SK-N-SH treated with all-trans-retinoic acid at 6 μM for 48 hours (cell line): Measurements from ENCODE around the gene ZNF723.
"Not testable (repeated sequence)": the region's sequence is repeated elsewhere in the genome, so short reads cannot be mapped to it uniquely, and the experiment has no call there.

Experiments used
- ATAC-seq: fragments of 200-7000 bp; cut with Tn5 transposase; 3 replicates; pipeline ENCODE4 v1.9.1; 2020; ENCODE audit warnings: mild to moderate bottlenecking, moderate library complexity
- ARNTL ChIP-seq: fragments of 450-650 bp; formaldehyde crosslinking; IDR thresholded peaks from 2 replicates; pipeline ENCODE4 v1.5.0; 2020; ENCODE audit warnings: low read depth, mild to moderate bottlenecking, moderate library complexity, borderline replicate concordance
- BACH2 ChIP-seq: fragments of 250-450 bp; sonication (Bioruptor Pico); IDR thresholded peaks from 2 replicates; pipeline ENCODE4 v1.9.0; 2021; ENCODE audit warnings: mild to moderate bottlenecking, borderline replicate concordance
- CREB5 ChIP-seq: fragments of 250-450 bp; sonication (Bioruptor Pico); IDR thresholded peaks from 2 replicates; pipeline ENCODE4 v1.5.1; 2020; ENCODE audit warnings: low read depth, mild to moderate bottlenecking, moderate library complexity
- CSDC2 ChIP-seq: fragments of 250-450 bp; sonication (Bioruptor Pico); IDR thresholded peaks from 2 replicates; pipeline ENCODE4 v1.5.0; 2020; ENCODE audit warnings: mild to moderate bottlenecking, moderate library complexity
- CSRNP3 ChIP-seq: fragments of 250-450 bp; sonication (Bioruptor Pico); IDR thresholded peaks from 2 replicates; pipeline ENCODE4 v1.5.1; 2021; ENCODE audit warnings: mild to moderate bottlenecking, moderate library complexity
- ESRRG ChIP-seq: fragments of 250-450 bp; sonication (Bioruptor Pico); IDR thresholded peaks from 2 replicates; pipeline ENCODE4 v1.6.1; 2021; ENCODE audit warnings: mild to moderate bottlenecking
- GLIS3 ChIP-seq: fragments of 250-450 bp; sonication (Bioruptor Pico); IDR thresholded peaks from 2 replicates; pipeline ENCODE4 v1.5.0; 2020; ENCODE audit warnings: mild to moderate bottlenecking, moderate library complexity
- ISL1 ChIP-seq: fragments of 250-450 bp; sonication (Bioruptor Pico); IDR thresholded peaks from 2 replicates; pipeline ENCODE4 v2.1.2; 2022; ENCODE audit warnings: mild to moderate bottlenecking, moderate library complexity
- OSR1 ChIP-seq: fragments of 250-450 bp; sonication (Bioruptor Pico); IDR thresholded peaks from 2 replicates; pipeline ENCODE4 v1.8.0; 2022; ENCODE audit warnings: moderate library complexity, mild to moderate bottlenecking, inconsistent platforms
- PATZ1 ChIP-seq: fragments of 250-450 bp; sonication (Bioruptor Pico); IDR thresholded peaks from 2 replicates; pipeline ENCODE4 v1.8.0; 2020; ENCODE audit warnings: mild to moderate bottlenecking, moderate library complexity, borderline replicate concordance
- PPARA ChIP-seq: fragments of 250-450 bp; sonication (Bioruptor Pico); IDR thresholded peaks from 2 replicates; pipeline ENCODE4 v1.5.0; 2020; ENCODE audit warnings: mild to moderate bottlenecking, borderline replicate concordance
- RARB ChIP-seq: fragments of 250-450 bp; sonication (Bioruptor Pico); IDR thresholded peaks from 2 replicates; pipeline ENCODE4 v1.8.0; 2021; ENCODE audit warnings: mild to moderate bottlenecking, moderate library complexity
- TCF4 ChIP-seq: fragments of 250-450 bp; sonication (Bioruptor Pico); IDR thresholded peaks from 2 replicates; pipeline ENCODE4 v1.8.0; 2021; ENCODE audit warnings: mild to moderate bottlenecking, moderate library complexity, borderline replicate concordance
- TOX ChIP-seq: fragments of 250-450 bp; sonication (Bioruptor Pico); IDR thresholded peaks from 2 replicates; pipeline ENCODE4 v1.8.0; 2021; ENCODE audit warnings: mild to moderate bottlenecking, moderate library complexity, borderline replicate concordance
- TSHZ2 ChIP-seq: fragments of 250-450 bp; sonication (Bioruptor Pico); IDR thresholded peaks from 2 replicates; pipeline ENCODE4 v1.5.0; 2020; ENCODE audit warnings: mild to moderate bottlenecking, moderate library complexity
- ZC3H10 ChIP-seq: fragments of 250-450 bp; sonication (Bioruptor Pico); IDR thresholded peaks from 2 replicates; pipeline ENCODE4 v1.5.1; 2021; ENCODE audit warnings: mild to moderate bottlenecking, moderate library complexity
- ZFP3 ChIP-seq: fragments of 250-450 bp; sonication (Bioruptor Pico); IDR thresholded peaks from 2 replicates; pipeline ENCODE4 v1.5.0; 2020; ENCODE audit warnings: mild to moderate bottlenecking, moderate library complexity
- ZNF565 ChIP-seq: fragments of 450-650 bp; formaldehyde crosslinking; conservative IDR thresholded peaks from 2 replicates; pipeline ENCODE4 v1.5.0; 2020; ENCODE audit warnings: low read depth, mild to moderate bottlenecking, moderate library complexity
- ZNF70 ChIP-seq: fragments of 450-650 bp; formaldehyde crosslinking; IDR thresholded peaks from 2 replicates; pipeline ENCODE4 v1.5.0; 2020; ENCODE audit warnings: mild to moderate bottlenecking, moderate library complexity
- ZNF8 ChIP-seq: fragments of 450-650 bp; formaldehyde crosslinking; IDR thresholded peaks from 2 replicates; pipeline ENCODE4 v1.5.0; 2020; ENCODE audit warnings: mild to moderate bottlenecking, moderate library complexity
- TF ChIP-seq, protein P1 (sequence below): fragments of 250-450 bp; sonication (Bioruptor Pico); IDR thresholded peaks from 2 replicates; pipeline ENCODE4 v1.8.0; 2021; ENCODE audit warnings: low read depth, mild to moderate bottlenecking, moderate library complexity, borderline replicate concordance

Gene ZNF723

DNA sequence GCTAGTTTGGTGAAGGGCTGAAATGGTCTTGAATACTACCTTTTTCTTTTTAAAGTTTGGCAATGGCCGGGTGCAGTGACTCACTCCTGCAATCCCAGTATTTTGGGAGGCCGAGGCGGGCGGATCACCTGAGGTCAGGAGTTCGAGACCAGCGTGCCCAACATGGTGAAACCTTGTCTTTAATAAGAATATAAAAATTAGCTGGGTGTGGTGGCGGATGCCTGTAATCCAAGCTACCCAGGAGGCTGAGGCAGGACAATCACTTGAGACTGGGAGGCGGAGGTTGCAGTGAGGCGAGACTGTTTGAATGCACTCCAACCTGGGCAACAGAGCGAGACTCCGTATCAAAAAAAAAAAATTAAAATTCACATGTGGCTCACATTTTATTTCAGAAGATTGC, 880 bp upstream of the ZNF723 start (continued):
- TF ChIP-seq TOX (CRISPR knock-in tag): no peak
- no peak for TF ChIP-seq RARB (CRISPR knock-in tag)
- TF ChIP-seq ARNTL (CRISPR knock-in tag): no peak
- no peak for TF ChIP-seq ESRRG (CRISPR knock-in tag)

DNA sequence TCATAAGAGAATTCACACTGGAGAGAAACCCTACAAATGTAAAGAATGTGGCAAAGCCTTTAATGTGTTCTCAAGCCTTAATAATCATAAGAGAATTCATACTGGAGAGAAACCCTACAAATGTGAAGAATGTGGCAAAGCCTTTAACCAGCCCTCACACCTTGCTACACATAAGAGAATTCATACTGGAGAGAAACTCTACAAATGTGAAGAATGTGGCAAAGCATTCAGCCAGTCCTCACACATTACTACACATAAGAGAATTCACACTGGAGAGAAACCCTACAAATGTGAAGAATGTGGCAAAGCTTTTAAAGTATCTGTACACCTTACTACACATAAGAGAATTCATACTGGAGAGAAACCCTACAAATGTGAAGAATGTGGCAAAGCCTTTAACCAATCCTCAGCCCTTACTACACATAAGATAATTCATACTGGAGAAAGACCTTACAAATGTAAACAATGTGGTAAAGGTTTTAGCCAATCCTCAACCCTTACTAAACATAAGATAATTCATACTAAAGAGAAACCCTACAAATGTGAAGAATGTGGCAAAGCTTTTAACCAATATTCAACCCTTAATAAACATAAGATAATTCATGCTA, 25.7 kb downstream of the ZNF723 start:
- not testable (repeated sequence) for ATAC-seq

- TF ChIP-seq ISL1 (CRISPR knock-in tag) (no peak), CREB5 (no peak), GLIS3 (CRISPR knock-in tag) (no peak), RARB (CRISPR knock-in tag) (no peak), ZNF8 (CRISPR knock-in tag) (no peak), TOX (CRISPR knock-in tag) (no peak), OSR1 (no peak), BACH2 (CRISPR knock-in tag) (no peak), ZNF70 (CRISPR knock-in tag) (no peak), ESRRG (CRISPR knock-in tag) (no peak), PATZ1 (no peak), TSHZ2 (CRISPR knock-in tag) (no peak), PPARA (CRISPR knock-in tag) (no peak), TCF4 (CRISPR knock-in tag) (no peak), ZNF565 (CRISPR knock-in tag) (no peak), ZC3H10 (CRISPR knock-in tag) (no peak), ZFP3 (CRISPR knock-in tag) (no peak), ARNTL (CRISPR knock-in tag) (no peak), CSRNP3 (no peak)
- TF ChIP-seq, protein P1, sequence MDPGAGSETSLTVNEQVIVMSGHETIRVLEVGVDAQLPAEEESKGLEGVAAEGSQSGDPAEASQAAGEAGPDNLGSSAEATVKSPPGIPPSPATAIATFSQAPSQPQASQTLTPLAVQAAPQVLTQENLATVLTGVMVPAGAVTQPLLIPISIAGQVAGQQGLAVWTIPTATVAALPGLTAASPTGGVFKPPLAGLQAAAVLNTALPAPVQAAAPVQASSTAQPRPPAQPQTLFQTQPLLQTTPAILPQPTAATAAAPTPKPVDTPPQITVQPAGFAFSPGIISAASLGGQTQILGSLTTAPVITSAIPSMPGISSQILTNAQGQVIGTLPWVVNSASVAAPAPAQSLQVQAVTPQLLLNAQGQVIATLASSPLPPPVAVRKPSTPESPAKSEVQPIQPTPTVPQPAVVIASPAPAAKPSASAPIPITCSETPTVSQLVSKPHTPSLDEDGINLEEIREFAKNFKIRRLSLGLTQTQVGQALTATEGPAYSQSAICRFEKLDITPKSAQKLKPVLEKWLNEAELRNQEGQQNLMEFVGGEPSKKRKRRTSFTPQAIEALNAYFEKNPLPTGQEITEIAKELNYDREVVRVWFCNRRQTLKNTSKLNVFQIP (CRISPR knock-in tag): no peak
- no peak for ATAC-seq
Measured at GRCh38 chr19:22882797-22883196, 50.7 kb downstream of the ZNF723 start.

- no peak for TF ChIP-seq ZNF8 (CRISPR knock-in tag)
- TF ChIP-seq ISL1 (CRISPR knock-in tag): no peak
- no peak for TF ChIP-seq ZFP3 (CRISPR knock-in tag)
- no peak for TF ChIP-seq CSDC2
- no peak for TF ChIP-seq TSHZ2 (CRISPR knock-in tag)
- TF ChIP-seq ZC3H10 (CRISPR knock-in tag): no peak
- no peak for TF ChIP-seq OSR1
- ATAC-seq: no peak
Measured at GRCh38 chr19:22893855-22894270, 61.8 kb downstream of the ZNF723 start.
